Fibroblast of lung (primary cell): ENCODE measurements around the gene PRRG2.

Experiments used
- CTCF ChIP-seq, 2 donors: IDR thresholded peaks in 1 of 2; conservative IDR thresholded peaks in 1 of 2; 1 replicate in 1 of 2; 2 replicates in 1 of 2; pipeline ENCODE4 v1.5.1; 2011 to 2012; ENCODE audit warnings: low read length in 2 of 2, control low read depth in 1 of 2, inconsistent platforms in 1 of 2, low read depth in 1 of 2, mild to moderate bottlenecking in 1 of 2
- EZH2 ChIP-seq: IDR thresholded peaks from 2 replicates; pipeline ENCODE4 v1.5.1; 2012; ENCODE audit warnings: low read length, control low read depth, mild to moderate bottlenecking; ENCODE audit errors: missing control alignments

- no peak for TF ChIP-seq CTCF (conservative IDR thresholded peaks at IDR 0.05 in 1 of 2, IDR thresholded peaks at IDR 0.05 in 1 of 2; ENCODE audit: low read depth in 1 of 2, low read length in 2 of 2)
- TF ChIP-seq EZH2, result no peak
Measured at GRCh38 chr19:49580264-49581006, 681 bp upstream of the PRRG2 start, which contains the start of gene NOSIP.
